HepG2 (cell line): Measurements from ENCODE around the gene MEI1.

Experiments used
- EZH2 ChIP-seq: conservative IDR thresholded peaks from 2 replicates; pipeline ENCODE4 v1.6.1; 2012; ENCODE audit warnings: mild to moderate bottlenecking, low read depth, low read length, moderate library complexity
- HNF1B ChIP-seq: sonication (generic); formaldehyde crosslinking; IDR thresholded peaks from 2 replicates; pipeline ENCODE4 v1.5.1; 2020; ENCODE audit warnings: mild to moderate bottlenecking, moderate library complexity, missing genetic modification reagents
- MAZ ChIP-seq, 2 experiments: sonication (generic) in 1 of 2; formaldehyde crosslinking in 1 of 2; IDR thresholded peaks; 2 replicates each; pipeline versions ENCODE4 v1.5.0 to v1.6.1; 2012 to 2020; ENCODE audit warnings: low read depth in 2 of 2, mild to moderate bottlenecking in 2 of 2, borderline replicate concordance in 1 of 2, improper control_type of control experiment in 1 of 2, low read length in 1 of 2, missing genetic modification reagents in 1 of 2, moderate library complexity in 1 of 2
- RXRA ChIP-seq: sonication (generic); formaldehyde crosslinking; IDR thresholded peaks from 2 replicates; pipeline ENCODE4 v1.5.1; 2020; ENCODE audit warnings: missing genetic modification reagents
- SIX4 ChIP-seq: sonication (generic); formaldehyde crosslinking; IDR thresholded peaks from 2 replicates; pipeline ENCODE4 v1.4.0; 2020; ENCODE audit warnings: missing genetic modification reagents
- SUZ12 ChIP-seq: fragments of 150-350 bp; IDR thresholded peaks from 2 replicates; pipeline ENCODE4 v1.6.1; 2014; ENCODE audit warnings: low read depth, low read length
- TBP ChIP-seq: sonication (generic); formaldehyde crosslinking; IDR thresholded peaks from 2 replicates; pipeline ENCODE4 v1.5.0; 2020; ENCODE audit warnings: missing genetic modification reagents
- ZBTB33 ChIP-seq: sonication (generic); formaldehyde crosslinking; IDR thresholded peaks from 2 replicates; pipeline ENCODE4 v1.4.0; 2020; ENCODE audit warnings: missing genetic modification reagents
- ZNF446 ChIP-seq: sonication (generic); formaldehyde crosslinking; IDR thresholded peaks from 2 replicates; pipeline ENCODE4 v1.5.0; 2020; ENCODE audit warnings: mild to moderate bottlenecking, missing genetic modification reagents
- ZNF563 ChIP-seq: sonication (generic); formaldehyde crosslinking; IDR thresholded peaks from 2 replicates; pipeline ENCODE4 v1.8.0; 2022; ENCODE audit warnings: mild to moderate bottlenecking, moderate library complexity, missing genetic modification reagents
- TF ChIP-seq, protein P1 (sequence below): sonication (generic); formaldehyde crosslinking; IDR thresholded peaks from 2 replicates; pipeline ENCODE4 v1.5.0; 2020; ENCODE audit warnings: mild to moderate bottlenecking, missing genetic modification reagents, moderate library complexity
- TF ChIP-seq, protein P2 (sequence below): sonication (generic); formaldehyde crosslinking; IDR thresholded peaks from 2 replicates; pipeline ENCODE4 v1.9.0; 2022; ENCODE audit warnings: missing genetic modification reagents, mild to moderate bottlenecking, borderline replicate concordance

GRCh38 chr22:41815716-41816115 lies 116.4 kb downstream of the MEI1 start:
- TF ChIP-seq, protein P1, sequence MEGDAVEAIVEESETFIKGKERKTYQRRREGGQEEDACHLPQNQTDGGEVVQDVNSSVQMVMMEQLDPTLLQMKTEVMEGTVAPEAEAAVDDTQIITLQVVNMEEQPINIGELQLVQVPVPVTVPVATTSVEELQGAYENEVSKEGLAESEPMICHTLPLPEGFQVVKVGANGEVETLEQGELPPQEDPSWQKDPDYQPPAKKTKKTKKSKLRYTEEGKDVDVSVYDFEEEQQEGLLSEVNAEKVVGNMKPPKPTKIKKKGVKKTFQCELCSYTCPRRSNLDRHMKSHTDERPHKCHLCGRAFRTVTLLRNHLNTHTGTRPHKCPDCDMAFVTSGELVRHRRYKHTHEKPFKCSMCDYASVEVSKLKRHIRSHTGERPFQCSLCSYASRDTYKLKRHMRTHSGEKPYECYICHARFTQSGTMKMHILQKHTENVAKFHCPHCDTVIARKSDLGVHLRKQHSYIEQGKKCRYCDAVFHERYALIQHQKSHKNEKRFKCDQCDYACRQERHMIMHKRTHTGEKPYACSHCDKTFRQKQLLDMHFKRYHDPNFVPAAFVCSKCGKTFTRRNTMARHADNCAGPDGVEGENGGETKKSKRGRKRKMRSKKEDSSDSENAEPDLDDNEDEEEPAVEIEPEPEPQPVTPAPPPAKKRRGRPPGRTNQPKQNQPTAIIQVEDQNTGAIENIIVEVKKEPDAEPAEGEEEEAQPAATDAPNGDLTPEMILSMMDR, result no peak
- no peak for TF ChIP-seq TBP (CRISPR knock-in tag)
- TF ChIP-seq, protein P2, sequence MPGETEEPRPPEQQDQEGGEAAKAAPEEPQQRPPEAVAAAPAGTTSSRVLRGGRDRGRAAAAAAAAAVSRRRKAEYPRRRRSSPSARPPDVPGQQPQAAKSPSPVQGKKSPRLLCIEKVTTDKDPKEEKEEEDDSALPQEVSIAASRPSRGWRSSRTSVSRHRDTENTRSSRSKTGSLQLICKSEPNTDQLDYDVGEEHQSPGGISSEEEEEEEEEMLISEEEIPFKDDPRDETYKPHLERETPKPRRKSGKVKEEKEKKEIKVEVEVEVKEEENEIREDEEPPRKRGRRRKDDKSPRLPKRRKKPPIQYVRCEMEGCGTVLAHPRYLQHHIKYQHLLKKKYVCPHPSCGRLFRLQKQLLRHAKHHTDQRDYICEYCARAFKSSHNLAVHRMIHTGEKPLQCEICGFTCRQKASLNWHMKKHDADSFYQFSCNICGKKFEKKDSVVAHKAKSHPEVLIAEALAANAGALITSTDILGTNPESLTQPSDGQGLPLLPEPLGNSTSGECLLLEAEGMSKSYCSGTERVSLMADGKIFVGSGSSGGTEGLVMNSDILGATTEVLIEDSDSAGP (CRISPR knock-in tag), result no peak
- TF ChIP-seq SIX4, result no peak
- no peak for TF ChIP-seq ZNF563 (CRISPR knock-in tag)
- TF ChIP-seq ZBTB33 (CRISPR knock-in tag), result no peak
- TF ChIP-seq MAZ (IDR thresholded peaks at IDR 0.05; ENCODE audit: borderline replicate concordance, low read depth, low read length), result no peak
- no peak for TF ChIP-seq MAZ (CRISPR knock-in tag; IDR thresholded peaks at IDR 0.05; ENCODE audit: low read depth)
- no peak for TF ChIP-seq SUZ12
- TF ChIP-seq RXRA, result no peak
- TF ChIP-seq HNF1B (CRISPR knock-in tag), result no peak
- TF ChIP-seq ZNF446 (CRISPR knock-in tag), result no peak
- no peak for TF ChIP-seq EZH2
